GM21737 (cell line): Measurements from ENCODE around the gene BAG5.
"Not testable (repeated sequence)": the region's sequence is repeated elsewhere in the genome, so short reads cannot be mapped to it uniquely, and the experiment has no call there.

ENCODE experiments used
- ATAC-seq: cut with Tn5 transposase; IDR thresholded peaks from one replicate; pipeline ENCODE4 v1.9.1; 2021; ENCODE audit warnings: mild to moderate bottlenecking, moderate library complexity; ENCODE audit not compliant: unreplicated experiment

The BAG5 gene

DNA sequence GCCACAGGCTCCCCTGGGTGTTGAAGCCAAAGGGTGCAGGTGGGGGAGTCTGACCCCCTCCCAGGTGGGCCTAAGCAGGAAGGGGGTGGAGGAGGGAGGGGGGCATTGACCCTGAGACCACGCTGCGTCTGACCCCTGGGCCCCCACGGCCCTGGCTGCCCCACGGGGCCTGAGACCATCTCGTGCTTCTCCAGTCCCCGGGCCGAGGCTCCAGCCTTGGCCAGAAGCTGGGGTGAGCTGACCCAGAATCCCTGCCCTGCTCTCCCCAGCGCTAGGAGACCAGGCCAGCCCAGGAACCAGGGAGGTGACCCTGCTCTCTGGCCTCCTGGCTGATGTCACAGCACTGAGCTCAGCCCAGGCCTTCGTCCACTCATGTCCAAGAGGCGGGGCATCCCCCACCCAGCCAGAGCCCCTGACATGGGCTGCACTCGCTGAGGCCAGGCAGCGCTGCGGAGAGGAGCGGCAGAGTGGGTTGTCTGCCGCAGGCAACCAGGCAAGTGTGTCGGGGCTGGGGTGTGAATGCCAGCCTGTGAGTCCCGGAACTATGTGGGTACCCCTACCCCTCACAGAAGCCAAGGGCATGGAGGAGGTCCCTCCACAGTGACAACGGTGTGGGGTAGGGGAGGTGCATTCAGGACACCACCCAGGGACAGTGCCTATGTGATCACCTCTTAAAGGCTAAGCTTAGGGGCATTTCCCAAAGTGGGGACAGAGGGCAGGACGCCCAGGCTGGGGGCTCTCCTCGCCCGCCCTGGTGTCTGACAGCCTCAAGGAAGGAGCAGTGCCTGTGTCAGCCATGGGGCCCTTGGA is 27.2 kb downstream of the BAG5 start:
- no peak for ATAC-seq

DNA sequence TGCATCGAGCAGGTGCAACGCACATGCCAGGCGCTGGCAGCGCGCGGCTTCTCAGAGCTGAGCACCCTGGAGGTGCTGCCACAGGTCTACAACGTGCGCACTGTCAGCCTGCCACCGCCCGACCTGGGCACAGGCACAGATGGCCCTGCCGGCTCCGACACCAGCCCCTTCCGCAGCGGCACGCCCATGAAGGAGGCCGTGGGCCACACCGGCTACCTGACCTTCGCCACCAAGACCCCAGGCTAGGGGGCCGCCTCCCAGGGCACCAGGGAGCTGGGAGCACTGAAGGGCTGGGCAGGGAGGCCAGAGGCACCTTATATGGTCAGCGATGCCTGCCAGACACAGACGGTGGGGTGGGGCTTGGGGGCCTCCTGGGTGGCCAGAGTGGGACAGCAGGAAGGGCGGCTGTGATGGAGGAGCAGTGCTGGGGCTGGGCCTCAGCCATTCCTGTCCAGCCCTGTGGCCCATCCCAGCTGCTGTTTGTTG is 27.8 kb downstream of the BAG5 start:
- no peak for ATAC-seq

DNA sequence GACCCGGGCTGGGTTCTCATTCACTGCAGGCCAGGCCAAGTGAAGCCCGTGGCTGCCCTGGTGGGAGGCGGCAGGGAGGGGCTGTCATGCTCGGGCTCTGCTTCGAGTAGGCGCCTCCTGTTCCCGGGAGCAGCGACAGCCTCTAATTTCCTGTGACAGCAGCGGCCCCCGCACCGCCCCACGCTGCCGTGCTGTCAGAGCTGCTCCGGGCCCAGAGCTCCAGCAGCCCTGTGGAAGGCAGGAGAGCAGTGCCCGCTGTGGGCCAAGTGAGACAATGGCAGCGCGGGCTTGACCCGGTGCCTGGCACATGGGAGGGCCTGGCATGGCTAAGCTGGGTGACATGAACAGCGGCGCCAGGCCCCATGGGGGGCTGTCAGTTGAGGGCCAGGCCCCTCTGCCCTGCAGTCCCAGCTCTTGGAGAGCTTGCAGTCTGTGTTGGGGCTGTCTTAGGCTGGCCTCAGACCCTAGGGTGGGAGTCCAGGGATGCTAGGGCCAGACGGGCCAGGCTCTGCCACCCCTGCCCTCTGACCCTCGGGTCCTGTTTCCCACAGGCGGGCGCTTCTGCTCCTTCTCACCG is 28.4 kb downstream of the BAG5 start:
- ATAC-seq, result no peak

DNA sequence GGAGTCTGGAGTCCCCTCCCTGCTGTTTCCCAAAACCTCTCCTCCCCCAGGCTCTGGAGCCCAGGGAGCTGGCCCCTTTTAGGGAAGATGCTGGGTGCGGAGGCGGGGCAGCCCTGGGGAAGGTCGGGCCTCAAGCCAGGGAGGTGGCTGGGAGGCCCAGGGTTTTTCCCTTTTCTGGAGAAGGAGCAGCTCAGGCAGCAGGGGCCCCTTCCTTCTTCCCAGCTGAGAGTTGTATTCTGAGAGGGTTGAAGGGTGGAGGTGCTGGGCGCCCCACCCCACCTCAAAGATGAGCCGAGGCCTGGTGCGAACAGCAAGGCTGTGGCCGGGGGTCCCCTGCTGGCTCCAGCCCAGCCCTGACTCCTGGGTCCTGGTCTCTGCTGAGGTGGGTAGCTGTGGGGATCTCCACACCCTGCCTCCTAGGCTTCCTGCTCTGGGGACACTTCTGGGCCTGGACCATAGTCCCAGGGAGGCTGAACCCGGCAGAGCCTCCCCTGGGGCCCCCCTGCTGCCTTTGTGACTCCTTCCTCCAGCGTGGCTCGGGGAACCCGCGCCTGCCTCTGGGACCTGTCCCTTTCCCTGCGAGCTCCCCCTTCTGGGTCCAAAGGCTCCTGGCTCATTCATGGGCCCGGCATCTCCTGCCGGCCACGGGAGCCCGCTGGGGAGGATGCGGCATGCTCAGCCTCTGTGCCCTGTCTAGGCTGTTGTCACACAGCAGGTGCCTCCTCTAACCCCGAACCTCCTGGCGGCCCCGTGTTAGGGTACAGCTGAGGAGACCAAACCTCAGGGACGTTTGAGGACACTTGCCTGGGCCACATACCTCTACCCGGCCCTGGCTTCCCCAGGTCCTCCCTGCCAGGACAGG is 29.1 kb downstream of the BAG5 start:
- ATAC-seq, result no peak

DNA sequence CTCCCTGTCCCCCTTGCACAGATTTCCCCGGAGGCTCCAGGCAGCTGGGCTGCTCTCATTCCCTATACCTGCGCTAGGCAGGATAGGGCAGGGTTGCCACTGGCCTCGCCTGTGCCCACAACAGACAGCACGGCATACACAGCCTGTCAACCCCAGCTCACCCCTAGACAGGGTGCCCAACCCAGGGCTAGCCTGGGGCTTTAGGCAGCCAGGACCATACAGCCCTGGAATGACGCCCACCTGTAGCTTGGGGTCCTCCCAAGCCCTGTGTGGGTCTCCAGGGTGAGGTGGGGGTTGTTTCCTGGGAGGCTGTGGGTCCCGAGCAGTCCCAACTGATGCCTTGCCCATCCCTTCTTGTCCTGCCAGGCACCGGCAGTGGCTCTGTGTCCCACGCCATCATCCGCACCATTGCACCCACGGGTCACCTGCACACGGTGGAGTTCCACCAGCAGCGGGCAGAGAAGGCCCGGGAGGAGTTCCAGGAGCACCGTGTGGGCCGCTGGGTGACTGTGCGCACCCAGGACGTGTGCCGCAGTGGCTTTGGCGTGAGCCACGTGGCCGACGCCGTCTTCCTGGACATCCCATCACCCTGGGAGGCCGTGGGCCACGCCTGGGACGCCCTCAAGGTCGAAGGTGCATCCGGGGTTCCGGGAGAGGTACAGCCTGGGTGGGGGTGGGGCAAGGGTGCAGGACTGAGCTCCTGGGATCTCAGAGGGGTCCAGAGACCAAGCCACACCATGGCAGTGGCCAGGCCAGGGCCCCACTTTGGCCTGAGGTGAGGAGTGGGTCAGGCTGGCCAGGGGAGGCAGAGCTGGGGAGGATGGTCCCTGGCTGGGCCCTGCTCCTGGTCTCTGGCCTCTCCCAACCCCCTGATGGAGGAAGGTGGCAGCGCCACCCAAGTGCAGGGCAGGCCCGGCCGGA is 30.0 kb downstream of the BAG5 start:
- ATAC-seq, result no peak

DNA sequence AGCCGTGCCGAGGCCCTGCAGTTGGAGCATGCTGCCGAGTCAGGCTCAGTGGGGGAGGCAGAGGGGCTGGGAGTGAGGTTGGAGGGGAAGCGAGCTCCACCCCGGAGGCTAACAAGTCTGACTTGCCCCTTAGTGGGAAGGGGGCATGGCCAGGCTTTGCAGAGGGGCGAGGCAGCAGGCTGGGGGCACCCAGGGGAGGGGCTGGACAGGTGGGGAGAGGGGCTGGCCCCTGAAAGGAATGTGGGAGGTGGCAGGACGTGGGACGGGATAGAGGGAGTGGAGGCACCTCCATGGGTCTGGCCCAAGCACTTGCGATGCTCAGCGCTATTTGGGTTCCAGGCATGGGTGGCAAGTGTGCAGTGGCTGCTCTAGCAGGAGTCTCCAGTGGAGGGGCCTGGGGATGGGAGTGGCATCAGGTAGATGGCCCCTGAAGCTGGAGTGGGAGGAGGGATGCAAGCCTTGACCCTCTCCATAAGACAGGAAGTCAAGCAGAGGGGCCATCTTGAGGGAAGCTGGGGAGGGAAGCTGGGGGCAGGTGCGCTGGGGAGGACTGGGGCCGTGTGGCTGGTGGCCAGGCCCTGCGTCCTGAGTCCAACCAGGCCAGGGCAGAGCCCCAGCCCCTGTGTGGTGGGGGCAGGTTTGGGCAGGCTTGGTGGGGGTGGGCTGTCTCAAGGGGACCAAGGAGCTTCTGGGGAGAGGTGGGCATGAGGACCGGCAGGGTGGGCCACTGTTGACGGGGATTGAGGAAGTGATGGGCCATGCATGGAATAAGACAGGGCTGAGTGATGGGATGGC is 30.8 kb downstream of the BAG5 start:
- ATAC-seq, result no peak

DNA sequence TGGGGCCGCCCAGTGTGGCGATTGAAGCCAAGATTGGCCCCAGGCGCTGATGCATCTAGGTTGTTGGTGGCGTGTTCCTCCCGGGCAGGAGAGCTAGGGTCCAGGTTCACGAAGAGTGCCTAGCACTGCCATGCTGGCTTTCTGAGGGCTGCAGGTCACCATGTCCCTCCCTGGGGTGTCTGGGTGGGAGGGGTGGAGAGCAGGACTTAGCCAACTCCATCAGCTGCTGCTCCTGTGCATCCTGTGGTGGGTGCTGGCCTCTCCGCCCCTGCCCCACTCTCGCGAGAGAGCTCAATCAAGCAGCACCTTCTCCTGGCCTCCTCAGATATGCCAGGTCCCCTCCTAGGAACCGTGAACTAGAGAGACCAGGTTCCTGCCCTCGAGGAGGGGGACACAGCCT is 31.6 kb downstream of the BAG5 start:
- no peak for ATAC-seq

DNA sequence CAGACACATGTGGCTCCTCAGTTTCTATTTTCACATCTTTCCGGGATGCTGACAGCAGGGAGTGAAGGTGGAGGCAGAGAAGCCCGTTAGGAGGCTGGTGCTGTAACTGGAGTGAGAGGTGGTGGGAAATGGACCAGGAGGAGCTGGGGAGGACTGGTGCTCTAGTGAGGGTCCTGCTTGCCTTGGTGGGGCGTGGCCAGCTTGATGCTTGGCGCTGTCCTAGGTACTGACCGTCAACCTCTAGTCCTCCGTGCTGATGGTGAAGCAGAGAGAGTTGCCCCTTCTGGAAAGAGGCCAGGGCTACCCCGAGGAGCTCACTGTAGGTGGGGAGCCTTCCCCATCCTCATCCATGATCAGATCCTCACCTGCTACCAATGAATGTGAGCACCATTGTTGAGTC is 32.1 kb downstream of the BAG5 start:
- no peak for ATAC-seq

DNA sequence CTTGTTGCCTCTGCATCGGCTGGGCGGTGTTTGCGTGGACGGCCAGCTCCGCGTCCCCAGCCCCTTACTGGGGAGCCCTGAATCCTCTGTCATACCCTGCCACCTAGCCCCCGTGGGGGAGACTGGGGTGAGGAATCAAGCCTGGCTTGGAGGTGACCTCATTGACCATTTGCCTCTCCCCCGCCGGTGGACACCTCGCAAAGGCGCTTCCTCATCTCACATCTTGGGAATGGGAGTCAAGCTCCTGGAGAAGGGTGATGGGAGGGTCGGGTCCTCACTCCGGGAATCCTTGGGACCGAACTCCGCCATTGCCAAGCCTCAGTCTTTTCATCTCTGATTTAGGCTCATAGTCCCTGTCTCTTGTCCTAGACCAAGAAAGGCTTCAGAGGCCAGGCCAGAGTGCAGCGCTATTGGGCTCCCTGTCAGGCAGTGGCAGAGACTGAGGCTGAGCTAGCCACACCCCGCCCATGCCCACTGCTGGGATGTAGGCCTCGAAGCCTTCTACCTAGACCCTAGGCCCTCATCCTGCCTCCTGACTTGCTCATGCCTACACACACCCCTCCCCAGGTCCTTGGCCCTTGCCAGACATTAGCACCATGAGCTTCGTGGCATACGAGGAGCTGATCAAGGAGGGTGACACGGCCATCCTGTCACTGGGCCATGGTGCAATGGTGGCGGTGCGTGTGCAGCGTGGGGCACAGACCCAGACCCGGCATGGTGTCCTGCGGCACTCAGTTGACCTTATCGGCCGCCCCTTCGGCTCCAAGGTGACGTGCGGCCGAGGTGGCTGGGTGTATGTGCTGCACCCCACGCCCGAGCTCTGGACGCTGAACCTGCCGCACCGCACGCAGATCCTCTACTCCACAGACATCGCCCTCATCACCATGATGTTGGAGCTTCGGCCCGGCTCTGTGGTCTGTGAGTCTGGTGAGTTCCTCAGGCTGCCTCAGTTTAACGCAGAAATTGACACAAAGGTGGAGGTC is 32.8 kb downstream of the BAG5 start:
- no peak for ATAC-seq

DNA sequence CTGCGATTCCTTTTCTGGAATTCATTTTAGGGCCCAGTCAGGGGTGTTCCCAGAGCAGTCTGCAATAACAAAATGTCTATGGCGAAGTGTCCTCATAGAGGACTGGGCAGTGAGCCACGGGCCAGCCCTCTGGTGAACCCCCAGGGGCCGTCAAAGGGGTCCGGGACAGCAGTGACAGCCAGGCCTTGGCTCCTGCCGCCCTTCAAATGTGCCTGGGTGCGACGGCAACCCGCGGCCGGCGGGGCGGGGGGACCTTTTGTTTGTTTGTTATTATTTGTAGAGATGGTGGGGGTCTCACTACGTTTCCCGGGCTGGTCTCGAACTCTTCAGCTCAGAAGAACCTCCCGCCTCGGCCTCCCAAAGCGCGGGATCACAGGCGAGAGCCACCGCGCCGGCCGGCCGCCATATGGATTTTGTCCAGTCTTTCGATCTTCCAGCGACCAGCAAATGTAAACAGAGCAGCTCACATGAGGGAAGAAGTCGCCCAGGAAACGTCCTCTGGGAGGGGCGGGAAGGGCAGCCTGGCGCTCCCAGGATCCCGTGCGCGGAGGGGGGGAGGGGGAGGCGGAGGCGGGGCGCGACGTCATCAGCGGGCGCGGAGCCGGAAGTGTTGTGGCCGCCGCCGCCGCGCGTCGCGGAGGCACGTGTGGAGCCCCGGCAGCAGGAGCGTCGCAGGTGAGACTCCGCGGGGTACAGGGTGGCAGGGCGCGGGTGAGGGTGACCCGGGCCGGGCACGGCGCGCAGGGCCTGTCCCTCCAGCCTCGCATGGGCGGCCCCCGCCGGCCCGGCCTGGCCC is 33.7 kb downstream of the BAG5 start, which contains the start of gene TRMT61A:
TSS of gene TRMT61A (plus strand) at position 610 of the 796 bp plus-strand sequence. CDS start 783 bp downstream, outside the sequence.
- ATAC-seq, result no peak

DNA sequence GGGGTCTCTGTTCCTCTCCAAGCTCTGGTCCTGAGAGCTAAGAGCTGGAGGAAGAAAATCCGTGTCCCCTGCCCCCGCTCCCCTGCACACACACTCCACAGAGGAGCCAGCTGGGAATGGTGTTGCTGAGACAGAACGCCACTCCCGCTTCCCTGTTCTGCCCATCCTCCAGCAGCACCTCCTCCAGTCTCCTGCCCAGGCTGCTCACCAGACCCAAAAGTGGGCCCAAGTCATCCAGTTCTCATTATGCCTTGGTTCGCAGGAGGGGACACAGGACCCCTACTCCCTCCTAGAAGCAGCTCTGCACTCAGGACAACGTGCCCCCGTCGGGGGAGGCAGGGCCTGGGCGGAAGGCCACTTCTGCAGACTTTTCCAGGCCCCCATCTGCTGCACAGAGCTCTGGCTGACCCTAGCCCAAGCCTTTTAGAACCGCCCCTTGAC is 34.3 kb downstream of the BAG5 start:
- no peak for ATAC-seq

DNA sequence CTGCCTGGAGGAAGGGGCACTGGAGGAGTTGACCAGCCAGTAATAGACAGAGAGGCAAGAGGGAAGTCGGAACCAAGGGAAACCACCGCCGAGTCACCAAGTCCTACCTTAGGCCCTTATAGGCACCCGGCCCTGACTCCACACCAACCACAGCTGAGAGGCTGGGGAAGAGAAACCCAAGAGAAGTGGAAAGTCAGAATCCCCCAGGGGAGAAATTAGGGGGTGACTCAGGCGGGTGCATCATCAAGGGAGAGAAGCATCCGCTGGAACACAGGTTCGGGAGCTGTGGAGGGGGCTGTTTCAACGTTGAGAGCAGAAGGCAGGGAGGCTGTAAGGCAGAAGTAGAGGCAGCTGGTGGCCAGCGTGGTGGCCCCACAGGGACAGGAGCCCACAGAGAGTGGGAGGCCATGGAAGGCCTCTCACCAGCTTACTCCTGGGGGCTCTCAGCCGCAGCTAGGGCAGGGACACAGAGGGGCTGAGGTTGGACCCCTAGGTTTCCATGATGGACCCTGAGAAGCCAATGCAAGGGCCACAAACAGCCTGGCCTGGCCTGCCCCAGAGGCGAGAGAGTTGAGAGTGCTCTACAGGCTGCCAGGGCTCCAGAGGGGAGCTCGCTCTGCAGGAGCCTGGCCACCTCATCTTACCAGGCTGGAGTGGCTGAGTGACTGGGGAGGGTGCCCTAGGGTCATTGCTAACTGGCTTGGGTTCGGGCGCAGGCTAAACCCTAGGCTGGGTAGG is 34.9 kb downstream of the BAG5 start:
- peak; percentile 47 for ATAC-seq

DNA sequence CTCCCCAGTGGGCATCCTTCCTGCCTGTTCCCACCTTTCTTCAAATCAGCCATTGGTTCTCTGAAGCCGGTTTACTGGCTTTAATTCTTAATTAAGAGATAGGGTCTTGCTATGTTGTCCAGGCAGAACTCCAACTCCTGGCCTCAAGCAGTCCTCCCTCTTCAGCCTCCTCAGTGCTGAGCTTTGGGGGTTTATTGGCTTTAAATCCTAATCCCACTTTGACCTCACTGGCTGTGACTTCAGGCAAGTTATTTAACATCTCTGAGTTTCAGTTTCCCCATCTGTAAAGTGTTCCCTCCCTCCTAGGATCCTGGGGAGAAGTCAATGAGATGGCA is 35.6 kb downstream of the BAG5 start:
- no peak for ATAC-seq

DNA sequence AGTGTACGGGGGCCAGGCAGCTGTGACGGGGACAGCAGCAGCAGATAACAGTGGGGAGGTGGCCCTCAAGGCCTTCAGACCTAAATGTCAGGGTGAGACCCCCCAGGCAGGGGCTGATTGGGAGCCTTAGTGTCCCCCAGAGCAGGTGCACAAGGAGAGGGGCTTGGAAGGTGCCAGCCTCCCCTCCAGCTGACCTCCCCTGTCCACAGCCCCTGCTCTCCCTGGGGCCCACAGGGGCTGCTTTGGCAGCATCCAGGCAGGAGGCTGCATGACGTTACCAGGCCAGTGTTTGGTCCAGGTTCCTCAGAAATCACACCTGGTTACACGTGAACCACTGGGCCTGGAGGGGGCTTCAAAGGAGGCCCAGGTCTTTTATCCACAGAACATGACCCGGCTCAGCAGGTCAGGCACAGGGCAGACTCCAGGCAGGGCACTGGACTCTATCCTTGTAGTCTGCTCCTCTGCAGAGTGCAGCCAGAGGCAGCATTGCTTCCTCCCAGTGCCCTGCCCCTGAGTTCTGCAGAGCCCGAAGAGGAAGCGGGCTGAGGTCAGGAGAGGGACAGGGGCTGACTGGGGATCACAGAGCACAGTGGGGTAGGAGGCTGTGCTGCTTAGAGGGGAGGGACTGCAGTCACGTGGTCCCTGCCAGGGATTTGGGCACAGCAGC is 36.1 kb downstream of the BAG5 start:
- ATAC-seq, result no peak

DNA sequence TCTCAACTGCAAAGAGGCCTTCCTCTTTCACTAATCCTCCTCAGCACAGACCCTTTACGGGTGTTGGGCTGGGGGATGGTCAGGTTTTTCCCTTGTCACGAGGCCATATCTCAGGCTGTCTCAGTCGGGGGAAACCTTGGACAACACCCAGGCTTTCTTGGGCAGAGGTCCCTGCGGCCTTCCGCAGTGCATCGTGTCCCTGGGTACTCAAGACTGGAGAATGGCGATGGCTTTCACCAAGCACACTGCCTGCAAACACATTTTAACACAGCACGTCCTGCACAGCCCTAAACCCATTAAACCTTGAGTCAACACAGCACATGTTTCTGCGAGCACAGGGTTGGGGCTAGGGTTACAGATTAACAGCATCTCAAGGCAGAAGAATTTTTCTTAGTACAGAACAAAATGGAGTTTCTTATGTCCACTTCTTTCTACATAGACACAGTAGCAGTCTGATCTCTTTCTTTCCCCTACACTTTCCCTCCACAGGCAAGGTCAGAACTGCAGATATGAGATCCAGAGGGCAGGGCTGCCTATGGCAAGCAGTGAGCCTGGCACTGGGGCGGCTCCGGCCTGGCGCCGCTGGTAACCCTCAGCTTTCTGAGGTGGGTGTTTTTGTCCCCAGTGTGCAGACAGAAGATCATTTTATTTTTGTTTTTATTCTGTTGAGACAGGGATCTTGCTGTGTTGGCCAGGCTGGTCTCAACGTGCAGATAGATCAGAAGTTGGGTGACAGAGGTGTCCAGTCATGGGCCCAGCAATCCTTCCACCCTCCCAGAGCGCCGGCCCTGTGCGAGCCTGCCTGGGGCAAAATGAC is 36.8 kb downstream of the BAG5 start:
- not testable (repeated sequence) for ATAC-seq
